A549 (cell line): ENCODE data around the gene MYO18B.

Experiments used
- CBX8 ChIP-seq: fragments of 200-600 bp; sonication (generic); IDR thresholded peaks from 2 replicates; pipeline ENCODE4 v1.6.1; 2016
- CEBPB ChIP-seq, 2 experiments: fragments of >200 bp in 1 of 2; sonication (Bioruptor Twin) in 1 of 2; formaldehyde crosslinking in 1 of 2; IDR thresholded peaks; 2 replicates each; pipeline ENCODE4 v1.6.1; 2012 to 2016
- CHD2 ChIP-seq: fragments of 150-350 bp; IDR thresholded peaks from 2 replicates; pipeline ENCODE4 v1.6.1; 2014; ENCODE audit warnings: low read length; ENCODE audit not compliant: partially characterized antibody
- EP300 ChIP-seq, 2 experiments: fragments of >200 bp; sonication (Bioruptor Twin); formaldehyde crosslinking; IDR thresholded peaks; 2 replicates in 1 of 2; 3 replicates in 1 of 2; pipeline ENCODE4 v1.6.1; 2016 to 2017
- MYC ChIP-seq: IDR thresholded peaks from 2 replicates; pipeline ENCODE4 v1.6.1; 2012; ENCODE audit warnings: mild to moderate bottlenecking, inconsistent platforms, low read length, improper control_type of control experiment, borderline replicate concordance
- RAD21 ChIP-seq, 2 experiments: fragments of >200 bp in 1 of 2; sonication (Bioruptor Twin) in 1 of 2; formaldehyde crosslinking in 1 of 2; IDR thresholded peaks in 1 of 2; conservative IDR thresholded peaks in 1 of 2; 2 replicates in 1 of 2; 3 replicates in 1 of 2; pipeline ENCODE4 v1.6.1; 2012 to 2018; ENCODE audit warnings: inconsistent platforms in 1 of 2
- RFX5 ChIP-seq: fragments of 450-650 bp; IDR thresholded peaks from 2 replicates; pipeline ENCODE4 v1.7.1; 2014; ENCODE audit warnings: antibody characterized with exemption, mild to moderate bottlenecking, moderate library complexity
- ZFP36 ChIP-seq: fragments of 450-650 bp; IDR thresholded peaks from 2 replicates; pipeline ENCODE4 v1.6.1; 2014; ENCODE audit warnings: borderline replicate concordance; ENCODE audit not compliant: partially characterized antibody
- TF ChIP-seq, protein P1 (sequence below): fragments of >200 bp; sonication (Bioruptor Twin); formaldehyde crosslinking; IDR thresholded peaks from 3 replicates; pipeline ENCODE4 v1.5.1; 2016
- TF ChIP-seq, protein P2 (sequence below): fragments of 200-600 bp; sonication (generic); IDR thresholded peaks from 2 replicates; pipeline ENCODE4 v1.6.1; 2016; ENCODE audit warnings: antibody characterized with exemption, mild to moderate bottlenecking, moderate library complexity

DNA sequence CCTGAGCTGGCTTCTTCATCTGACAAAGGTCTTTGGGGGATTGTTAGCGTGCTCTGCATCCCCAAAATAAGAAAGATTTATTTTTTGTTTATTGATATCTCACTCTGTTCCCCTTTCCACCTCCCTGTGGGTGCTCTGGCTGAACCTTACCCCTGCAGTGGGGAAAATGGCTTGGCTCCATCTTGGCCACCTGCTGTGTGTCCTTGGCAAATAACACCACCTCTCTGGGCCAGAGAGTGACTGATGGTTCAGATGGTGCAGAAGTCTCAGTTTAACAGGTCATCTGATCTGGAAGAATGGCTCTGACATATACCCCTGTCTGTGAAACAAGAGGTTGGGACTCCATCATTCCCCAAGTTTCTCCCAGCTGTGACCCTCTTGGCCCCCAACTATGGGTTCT is 157.6 kb downstream of the MYO18B start:
- TF ChIP-seq ZFP36: no peak
- TF ChIP-seq CEBPB (IDR thresholded peaks at IDR 0.05): no peak
- TF ChIP-seq, protein P1, sequence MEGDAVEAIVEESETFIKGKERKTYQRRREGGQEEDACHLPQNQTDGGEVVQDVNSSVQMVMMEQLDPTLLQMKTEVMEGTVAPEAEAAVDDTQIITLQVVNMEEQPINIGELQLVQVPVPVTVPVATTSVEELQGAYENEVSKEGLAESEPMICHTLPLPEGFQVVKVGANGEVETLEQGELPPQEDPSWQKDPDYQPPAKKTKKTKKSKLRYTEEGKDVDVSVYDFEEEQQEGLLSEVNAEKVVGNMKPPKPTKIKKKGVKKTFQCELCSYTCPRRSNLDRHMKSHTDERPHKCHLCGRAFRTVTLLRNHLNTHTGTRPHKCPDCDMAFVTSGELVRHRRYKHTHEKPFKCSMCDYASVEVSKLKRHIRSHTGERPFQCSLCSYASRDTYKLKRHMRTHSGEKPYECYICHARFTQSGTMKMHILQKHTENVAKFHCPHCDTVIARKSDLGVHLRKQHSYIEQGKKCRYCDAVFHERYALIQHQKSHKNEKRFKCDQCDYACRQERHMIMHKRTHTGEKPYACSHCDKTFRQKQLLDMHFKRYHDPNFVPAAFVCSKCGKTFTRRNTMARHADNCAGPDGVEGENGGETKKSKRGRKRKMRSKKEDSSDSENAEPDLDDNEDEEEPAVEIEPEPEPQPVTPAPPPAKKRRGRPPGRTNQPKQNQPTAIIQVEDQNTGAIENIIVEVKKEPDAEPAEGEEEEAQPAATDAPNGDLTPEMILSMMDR: no peak
- TF ChIP-seq MYC: no peak
- no peak for TF ChIP-seq EP300 (IDR thresholded peaks at IDR 0.05)
- TF ChIP-seq RFX5: no peak
- TF ChIP-seq, protein P2, sequence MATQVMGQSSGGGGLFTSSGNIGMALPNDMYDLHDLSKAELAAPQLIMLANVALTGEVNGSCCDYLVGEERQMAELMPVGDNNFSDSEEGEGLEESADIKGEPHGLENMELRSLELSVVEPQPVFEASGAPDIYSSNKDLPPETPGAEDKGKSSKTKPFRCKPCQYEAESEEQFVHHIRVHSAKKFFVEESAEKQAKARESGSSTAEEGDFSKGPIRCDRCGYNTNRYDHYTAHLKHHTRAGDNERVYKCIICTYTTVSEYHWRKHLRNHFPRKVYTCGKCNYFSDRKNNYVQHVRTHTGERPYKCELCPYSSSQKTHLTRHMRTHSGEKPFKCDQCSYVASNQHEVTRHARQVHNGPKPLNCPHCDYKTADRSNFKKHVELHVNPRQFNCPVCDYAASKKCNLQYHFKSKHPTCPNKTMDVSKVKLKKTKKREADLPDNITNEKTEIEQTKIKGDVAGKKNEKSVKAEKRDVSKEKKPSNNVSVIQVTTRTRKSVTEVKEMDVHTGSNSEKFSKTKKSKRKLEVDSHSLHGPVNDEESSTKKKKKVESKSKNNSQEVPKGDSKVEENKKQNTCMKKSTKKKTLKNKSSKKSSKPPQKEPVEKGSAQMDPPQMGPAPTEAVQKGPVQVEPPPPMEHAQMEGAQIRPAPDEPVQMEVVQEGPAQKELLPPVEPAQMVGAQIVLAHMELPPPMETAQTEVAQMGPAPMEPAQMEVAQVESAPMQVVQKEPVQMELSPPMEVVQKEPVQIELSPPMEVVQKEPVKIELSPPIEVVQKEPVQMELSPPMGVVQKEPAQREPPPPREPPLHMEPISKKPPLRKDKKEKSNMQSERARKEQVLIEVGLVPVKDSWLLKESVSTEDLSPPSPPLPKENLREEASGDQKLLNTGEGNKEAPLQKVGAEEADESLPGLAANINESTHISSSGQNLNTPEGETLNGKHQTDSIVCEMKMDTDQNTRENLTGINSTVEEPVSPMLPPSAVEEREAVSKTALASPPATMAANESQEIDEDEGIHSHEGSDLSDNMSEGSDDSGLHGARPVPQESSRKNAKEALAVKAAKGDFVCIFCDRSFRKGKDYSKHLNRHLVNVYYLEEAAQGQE: no peak
- no peak for TF ChIP-seq CBX8
- no peak for TF ChIP-seq CHD2
- no peak for TF ChIP-seq RAD21 (conservative IDR thresholded peaks at IDR 0.05 in 1 of 2, IDR thresholded peaks at IDR 0.05 in 1 of 2)
